GM12873 (cell line): ENCODE data around the gene SLC9A8.

ENCODE experiments used
- TF ChIP-seq, protein P1 (sequence below): IDR thresholded peaks from 2 replicates; pipeline ENCODE4 v1.5.1; 2012; ENCODE audit warnings: low read depth, mild to moderate bottlenecking, moderate library complexity, low read length, control low read depth; ENCODE audit not compliant: insufficient read depth; ENCODE audit errors: missing control alignments

SLC9A8 gene

GRCh38 chr20:49916146-49917002, 103.7 kb downstream of the SLC9A8 start:
- TF ChIP-seq, protein P1, sequence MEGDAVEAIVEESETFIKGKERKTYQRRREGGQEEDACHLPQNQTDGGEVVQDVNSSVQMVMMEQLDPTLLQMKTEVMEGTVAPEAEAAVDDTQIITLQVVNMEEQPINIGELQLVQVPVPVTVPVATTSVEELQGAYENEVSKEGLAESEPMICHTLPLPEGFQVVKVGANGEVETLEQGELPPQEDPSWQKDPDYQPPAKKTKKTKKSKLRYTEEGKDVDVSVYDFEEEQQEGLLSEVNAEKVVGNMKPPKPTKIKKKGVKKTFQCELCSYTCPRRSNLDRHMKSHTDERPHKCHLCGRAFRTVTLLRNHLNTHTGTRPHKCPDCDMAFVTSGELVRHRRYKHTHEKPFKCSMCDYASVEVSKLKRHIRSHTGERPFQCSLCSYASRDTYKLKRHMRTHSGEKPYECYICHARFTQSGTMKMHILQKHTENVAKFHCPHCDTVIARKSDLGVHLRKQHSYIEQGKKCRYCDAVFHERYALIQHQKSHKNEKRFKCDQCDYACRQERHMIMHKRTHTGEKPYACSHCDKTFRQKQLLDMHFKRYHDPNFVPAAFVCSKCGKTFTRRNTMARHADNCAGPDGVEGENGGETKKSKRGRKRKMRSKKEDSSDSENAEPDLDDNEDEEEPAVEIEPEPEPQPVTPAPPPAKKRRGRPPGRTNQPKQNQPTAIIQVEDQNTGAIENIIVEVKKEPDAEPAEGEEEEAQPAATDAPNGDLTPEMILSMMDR = no peak

GRCh38 chr20:49918446-49918845, 105.8 kb downstream of the SLC9A8 start:
- TF ChIP-seq, protein P1 = no peak

DNA sequence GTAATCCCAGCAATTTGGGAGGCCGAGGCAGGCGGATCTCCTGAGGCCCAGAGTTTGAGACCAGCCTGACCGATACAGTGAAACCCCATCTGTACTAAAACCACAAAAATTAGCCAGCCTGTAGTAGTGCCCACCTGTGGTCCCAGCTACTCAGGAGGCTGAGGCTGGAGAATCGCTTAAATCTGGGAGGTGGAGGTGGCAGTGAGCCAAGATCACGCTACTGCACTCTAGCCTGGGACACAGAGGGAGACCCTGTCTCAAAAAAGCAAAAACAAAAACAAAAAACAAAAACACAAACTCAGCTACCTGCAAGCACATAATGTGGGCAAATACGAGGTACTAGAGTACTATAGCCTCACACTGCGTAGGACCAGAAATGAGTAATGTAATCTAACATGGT, 106.4 kb downstream of the SLC9A8 start:
- TF ChIP-seq, protein P1 = no peak

GRCh38 chr20:49919461-49919860, 106.8 kb downstream of the SLC9A8 start:
- TF ChIP-seq, protein P1 = no peak

- TF ChIP-seq, protein P1 = no peak
Observed at GRCh38 chr20:49924247-49924646, 111.6 kb downstream of the SLC9A8 start.

- TF ChIP-seq, protein P1 = no peak
Observed at GRCh38 chr20:49925901-49926454, 113.3 kb downstream of the SLC9A8 start.

DNA sequence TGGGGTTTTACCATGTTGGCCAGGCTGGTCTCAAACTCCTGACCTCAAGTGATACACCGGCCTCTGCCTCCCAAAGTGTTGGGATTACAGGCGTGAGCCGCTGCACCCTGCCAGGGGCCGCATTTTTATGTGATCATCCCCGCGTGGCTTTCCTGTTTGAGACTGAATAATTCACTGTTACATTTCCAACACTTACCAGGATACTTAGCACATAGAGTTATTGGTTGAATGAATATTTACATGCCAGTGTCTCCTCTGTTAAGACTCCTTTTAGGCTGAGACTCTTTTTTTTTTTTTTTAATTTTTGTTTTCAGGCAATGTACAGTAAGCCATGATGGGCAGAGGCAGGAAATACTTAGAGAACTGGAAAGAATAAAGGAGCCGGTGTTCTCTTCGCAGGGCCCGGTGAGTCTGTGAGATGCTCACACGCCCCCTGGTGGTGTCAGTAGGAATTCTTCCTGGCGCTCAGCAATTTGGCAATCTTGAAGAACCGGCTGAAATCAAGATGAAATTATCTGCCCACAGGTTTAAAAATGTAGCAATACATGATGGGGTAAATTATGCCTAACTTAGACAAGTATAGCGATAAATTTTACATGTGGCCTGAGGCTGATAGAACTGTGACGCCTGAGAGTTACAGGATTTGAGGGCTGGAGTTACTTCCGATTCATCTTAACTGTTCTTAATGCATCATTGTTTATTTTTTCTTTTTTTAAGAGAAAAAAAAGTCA, 115.9 kb downstream of the SLC9A8 start:
- TF ChIP-seq, protein P1 = peak; percentile 89
